H1 (cell line): ENCODE measurements around the gene SLC6A17. TPM values are rescaled to one million over a fixed set of nuclear protein-coding genes. Genes with fewer than 3 reads are reported as not detected.

Experiments
- CTCF ChIA-PET: fragments of 300-600 bp; sonication (Branson Sonifier 250); formaldehyde crosslinking; loops from one replicate; lab custom pipeline; 2021; ENCODE audit not compliant: partially characterized antibody; lab: Charles Lee
- POLR2A ChIA-PET: fragments of 300-600 bp; sonication (Branson Sonifier 250); formaldehyde crosslinking; loops from one replicate; lab custom pipeline; 2021; ENCODE audit warnings: inconsistent platforms; ENCODE audit not compliant: partially characterized antibody; lab: Charles Lee
- DNase-seq, 2 experiments: peaks; one replicate each; pipeline versions ENCODE4 v3.0.0 to v3.0.0-alpha.2; 2010 to 2022; ENCODE audit warnings: low spot score in 2 of 2, low read depth in 1 of 2, mixed read lengths in 1 of 2
- FAIRE-seq: peaks from 2 replicates; lab custom pipeline; 2011; peaks lifted over from hg19 to GRCh38; lab: Jason Lieb, UNC
- H2AFZ ChIP-seq: 2 replicates; pipeline ENCODE4 v1.8.1; 2012; ENCODE audit warnings: low read length, inconsistent platforms
- H2AK5ac ChIP-seq: 2 replicates; pipeline ENCODE4 v1.6.1; 2013; ENCODE audit warnings: low read depth, low read length
- H2BK120ac ChIP-seq: replicated peaks from 2 replicates; pipeline ENCODE3; 2013; ENCODE audit warnings: low read depth, low read length, inconsistent platforms
- H2BK12ac ChIP-seq: 2 replicates; pipeline ENCODE4 v1.6.1; 2013; ENCODE audit warnings: low read depth, low read length
- H2BK15ac ChIP-seq: 2 replicates; pipeline ENCODE4 v1.6.1; 2013; ENCODE audit warnings: low read length
- H2BK20ac ChIP-seq: 2 replicates; pipeline ENCODE4 v1.6.1; 2013; ENCODE audit warnings: low read length
- H2BK5ac ChIP-seq: 2 replicates; pipeline ENCODE4 v1.6.1; 2013; ENCODE audit warnings: low read depth, low read length
- H3K14ac ChIP-seq: 2 replicates; pipeline ENCODE4 v1.6.1; 2013; ENCODE audit warnings: inconsistent platforms; ENCODE audit not compliant: insufficient read length
- H3K18ac ChIP-seq: 2 replicates; pipeline ENCODE4 v1.6.1; 2013; ENCODE audit warnings: low read length; ENCODE audit errors: extremely low read depth
- H3K23ac ChIP-seq: 2 replicates; pipeline ENCODE4 v1.6.1; 2013; ENCODE audit warnings: inconsistent platforms; ENCODE audit not compliant: insufficient read length
- H3K23me2 ChIP-seq: 2 replicates; pipeline ENCODE4 v1.6.1; 2013; ENCODE audit warnings: low read depth, low read length
- H3K27ac ChIP-seq: 2 replicates; pipeline ENCODE4 v1.6.1; 2011; ENCODE audit warnings: low read depth, low read length, inconsistent platforms
- H3K27me3 ChIP-seq, 4 experiments: replicated peaks in 1 of 4; 1 replicate in 1 of 4; 2 replicates in 3 of 4; pipeline versions ENCODE4 v1.6.1 to v1.8.1; 2011 to 2013; ENCODE audit warnings: low read length in 3 of 4, mild to moderate bottlenecking in 3 of 4, inconsistent platforms in 2 of 4, mixed read lengths in 2 of 4, moderate library complexity in 1 of 4; ENCODE audit not compliant: control insufficient read depth in 3 of 4, insufficient read depth in 3 of 4; ENCODE audit errors: extremely low read depth in 1 of 4
- H3K36me3 ChIP-seq, 4 experiments: 2 replicates each; pipeline versions ENCODE4 v1.6.1 to v1.8.1; 2011 to 2013; ENCODE audit warnings: mild to moderate bottlenecking in 4 of 4, low read length in 3 of 4, moderate library complexity in 2 of 4, control low read depth in 1 of 4, inconsistent platforms in 1 of 4; ENCODE audit not compliant: insufficient read depth in 4 of 4, control insufficient read depth in 2 of 4
- H3K4ac ChIP-seq: replicated peaks from 2 replicates; pipeline ENCODE3; 2013; ENCODE audit warnings: low read length, low read depth, mixed read lengths, inconsistent platforms; ENCODE audit not compliant: insufficient read length
- H3K4me1 ChIP-seq, 4 experiments: replicated peaks in 1 of 4; 1 replicate in 1 of 4; 2 replicates in 3 of 4; pipeline versions ENCODE4 v1.6.1 to v1.8.1; 2011 to 2013; ENCODE audit warnings: low read length in 3 of 4, inconsistent platforms in 2 of 4, mixed read lengths in 1 of 4; ENCODE audit not compliant: insufficient read depth in 4 of 4, control insufficient read depth in 3 of 4
- H3K4me2 ChIP-seq, 2 experiments: 2 replicates each; pipeline versions ENCODE4 v1.6.1 to v1.8.1; 2011 to 2013; ENCODE audit warnings: low read depth in 2 of 2, low read length in 2 of 2, control low read depth in 1 of 2, inconsistent platforms in 1 of 2, mild to moderate bottlenecking in 1 of 2; ENCODE audit not compliant: insufficient read depth in 1 of 2
- H3K4me3 ChIP-seq, 4 experiments: fragments of 200-600, 300-600 bp in 1 of 4; sonication (generic), shearing (Covaris generic), sonication (Bioruptor Twin) in 1 of 4; 2 replicates each; pipeline versions ENCODE4 v1.5.1 to v1.8.1; 2011 to 2016; ENCODE audit warnings: low read length in 4 of 4, low read depth in 3 of 4, control low read depth in 2 of 4, inconsistent platforms in 2 of 4, mild to moderate bottlenecking in 2 of 4, mixed read lengths in 1 of 4, moderate library complexity in 1 of 4; ENCODE audit not compliant: insufficient read depth in 2 of 4; ENCODE audit errors: extremely low read depth in 1 of 4
- H3K56ac ChIP-seq: replicated peaks from 2 replicates; pipeline ENCODE3; 2013; ENCODE audit warnings: low read depth, mild to moderate bottlenecking, mixed read lengths, low read length, inconsistent platforms; ENCODE audit not compliant: insufficient read length
- H3K79me1 ChIP-seq: 2 replicates; pipeline ENCODE4 v1.6.1; 2013; ENCODE audit warnings: low read depth, low read length, control low read depth
- H3K79me2 ChIP-seq, 2 experiments: 2 replicates each; pipeline versions ENCODE4 v1.6.1 to v1.8.1; 2012 to 2013; ENCODE audit warnings: low read length in 2 of 2, mild to moderate bottlenecking in 2 of 2, inconsistent platforms in 1 of 2; ENCODE audit not compliant: insufficient read depth in 2 of 2, control insufficient read depth in 1 of 2
- H3K9ac ChIP-seq, 4 experiments: replicated peaks in 1 of 4; 1 replicate in 1 of 4; 2 replicates in 3 of 4; pipeline versions ENCODE4 v1.6.1 to v1.8.1; 2011 to 2013; ENCODE audit warnings: low read depth in 3 of 4, low read length in 3 of 4, control low read depth in 2 of 4, mild to moderate bottlenecking in 2 of 4, moderate library complexity in 2 of 4, inconsistent platforms in 1 of 4; ENCODE audit errors: extremely low read depth in 1 of 4
- H3K9me3 ChIP-seq, 2 experiments: 2 replicates each; pipeline versions ENCODE4 v1.6.1 to v1.8.1; 2012 to 2013; ENCODE audit warnings: mild to moderate bottlenecking in 2 of 2, moderate library complexity in 2 of 2, control low read depth in 1 of 2, inconsistent platforms in 1 of 2, low read depth in 1 of 2, low read length in 1 of 2, mixed read lengths in 1 of 2; ENCODE audit not compliant: insufficient read depth in 2 of 2
- H4K20me1 ChIP-seq, 2 experiments: replicated peaks in 1 of 2; 2 replicates each; pipeline versions ENCODE3 to v1.8.1; 2011 to 2013; ENCODE audit warnings: inconsistent platforms in 2 of 2, low read length in 2 of 2, mild to moderate bottlenecking in 1 of 2; ENCODE audit not compliant: insufficient read depth in 2 of 2, control insufficient read depth in 1 of 2
- H4K5ac ChIP-seq: 2 replicates; pipeline ENCODE4 v1.6.1; 2013; ENCODE audit warnings: low read length, low read depth, mixed read lengths, inconsistent platforms; ENCODE audit not compliant: insufficient read length
- H4K8ac ChIP-seq: 2 replicates; pipeline ENCODE4 v1.8.0; 2013; ENCODE audit warnings: mild to moderate bottlenecking, moderate library complexity, low read length, inconsistent platforms; ENCODE audit not compliant: insufficient read depth; ENCODE audit errors: extremely low read depth
- H4K91ac ChIP-seq: replicated peaks from 2 replicates; pipeline ENCODE3; 2013; ENCODE audit warnings: low read length, mixed read lengths, inconsistent platforms; ENCODE audit not compliant: insufficient read length
- EP300 ChIP-seq, 2 experiments: IDR thresholded peaks; 1 replicate in 1 of 2; 2 replicates in 1 of 2; pipeline ENCODE4 v1.6.1; 2011 to 2012; ENCODE audit warnings: low read depth in 2 of 2, low read length in 2 of 2, mild to moderate bottlenecking in 2 of 2, borderline replicate concordance in 1 of 2, inconsistent platforms in 1 of 2, moderate library complexity in 1 of 2
- WGBS, 2 experiments: shearing (Covaris generic) in 1 of 2; methylation state at CpG; one replicate each; pipeline versions ENCODE4 v1.1.6 to v1.1.7; 2013 to 2015; ENCODE audit warnings: low lambda C conversion rate in 2 of 2, mixed read lengths in 2 of 2, inconsistent platforms in 1 of 2, low coverage in 1 of 2, missing lambda C conversion rate in 1 of 2; ENCODE audit not compliant: insufficient replicate concordance in 2 of 2, insufficient coverage in 1 of 2, insufficient read length in 1 of 2; ENCODE audit errors: extremely low coverage in 1 of 2, missing lambda C conversion rate in 1 of 2; 5-methylcytosine and 5-hydroxymethylcytosine counted together
- polyA plus RNA-seq, 7 experiments: library from polyadenylated mRNA; depleted of rRNA in 3 of 7; stranded (reverse) in 5 of 7; unstranded in 2 of 7; fragments of >200 nt in 5 of 7; fragments of 200-250 nt in 2 of 7; gene quantifications; 1 replicate in 5 of 7; 2 replicates in 1 of 7; 4 replicates in 1 of 7; pipeline versions ENCODE4 v1.2.1 to v1.2.3, GENCODE V29; 2011 to 2013; ENCODE audit warnings: missing spikeins in 2 of 7, mixed read lengths in 2 of 7
- total RNA-seq: library from RNA; stranded (reverse); fragmentation: NEBNext Ultra II Directional; extraction: Animal tissue kit (Norgen Biotek cat#: 25700); gene quantifications from 2 replicates; pipeline ENCODE4 v1.2.1, GENCODE V29; 2021
- TF ChIP-seq, protein P1 (sequence below): IDR thresholded peaks from 2 replicates; pipeline ENCODE4 v1.6.1; 2011; ENCODE audit warnings: low read depth, mild to moderate bottlenecking, low read length; ENCODE audit not compliant: insufficient read depth

The SLC6A17 gene
- total and polyA plus RNA-seq, 2 of the 8 experiments (the other 6 are each of a cell fraction or from before 2014, with no cell fraction given): 0.15 to 0.28 TPM

DNA sequence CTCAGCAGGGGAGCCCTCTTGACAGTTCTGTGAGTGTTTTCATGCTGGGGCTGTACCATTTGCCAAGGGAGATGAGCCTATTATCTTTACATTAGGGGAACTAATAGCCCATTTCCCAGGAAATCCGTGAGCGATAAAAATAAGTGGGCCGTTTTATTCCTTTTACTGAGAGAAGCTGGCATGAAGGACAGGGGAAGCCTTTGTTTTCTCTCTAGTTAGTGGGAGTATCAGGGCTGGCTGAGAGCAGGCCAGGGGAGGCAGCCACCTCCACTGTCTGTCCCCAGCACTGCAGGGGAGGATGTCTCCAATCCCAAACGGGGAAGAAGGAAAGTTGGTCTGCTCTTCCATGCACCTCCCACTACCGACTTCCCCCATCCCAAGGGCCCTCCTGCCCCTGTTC is 35.5 kb upstream of the SLC6A17 start:
- Histone ChIP-seq H4K91ac (no peak overlapping the region), H2BK12ac (no peak overlapping the region), H3K4me1 (no peaks in the 10 kb centered on the region; a peak in 1 of 7 replicates), H3K27me3 (no peaks in the 10 kb centered on the region), H3K36me3 (no peaks in the 10 kb centered on the region), H3K4me3 (no peak overlapping the region), H3K56ac (no peak overlapping the region), H4K8ac (no peak overlapping the region), H2AK5ac (no peak overlapping the region), H3K23ac (no peak overlapping the region), H2BK15ac (no peak overlapping the region), H2BK5ac (no peak overlapping the region), H3K4me2 (no peak overlapping the region), H3K14ac (no peak overlapping the region), H3K23me2 (no peaks in the 10 kb centered on the region), H2BK20ac (no peak overlapping the region), H2AFZ (no peak overlapping the region), H3K79me2 (no peaks in the 10 kb centered on the region), H3K9me3 (no peaks in the 10 kb centered on the region), H3K18ac (no peak overlapping the region), H4K20me1 (no peaks in the 10 kb centered on the region), H2BK120ac (no peak overlapping the region), H3K79me1 (no peaks in the 10 kb centered on the region), H3K4ac (no peak overlapping the region), H3K27ac (no peak overlapping the region), H3K9ac (no peak overlapping the region), H4K5ac (no peak overlapping the region)
- TF ChIP-seq, protein P1, sequence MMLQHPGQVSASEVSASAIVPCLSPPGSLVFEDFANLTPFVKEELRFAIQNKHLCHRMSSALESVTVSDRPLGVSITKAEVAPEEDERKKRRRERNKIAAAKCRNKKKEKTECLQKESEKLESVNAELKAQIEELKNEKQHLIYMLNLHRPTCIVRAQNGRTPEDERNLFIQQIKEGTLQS: no peak
- peak in 1 of 2 experiments; percentile 28; a peak in 1 of 3 replicates for TF ChIP-seq EP300 (IDR thresholded peaks at IDR 0.05; ENCODE audit: borderline replicate concordance in 1 of 2, low read depth in 2 of 2, low read length in 2 of 2)
- no peak for FAIRE-seq
- POLR2A ChIA-PET: no interaction called here
- CTCF ChIA-PET: interaction anchor here (1.1 to 27.0 kb wide), 9 partner anchors 10 to 85 kb away, joined by 3 to 845 read pairs (median 17); no protein-coding TSS in a partner anchor
- 88% methylated on average over 5 of the region's 5 CpGs; no CpG with 5 or more reads in 1 of the 2 experiments for WGBS, 2 experiments
- no peak for DNase-seq
